ENCODE results near the gene XDH.
A peak's percentile ranks its signal among the peaks of the same experiment; 100 is the strongest.

XDH gene

DNA sequence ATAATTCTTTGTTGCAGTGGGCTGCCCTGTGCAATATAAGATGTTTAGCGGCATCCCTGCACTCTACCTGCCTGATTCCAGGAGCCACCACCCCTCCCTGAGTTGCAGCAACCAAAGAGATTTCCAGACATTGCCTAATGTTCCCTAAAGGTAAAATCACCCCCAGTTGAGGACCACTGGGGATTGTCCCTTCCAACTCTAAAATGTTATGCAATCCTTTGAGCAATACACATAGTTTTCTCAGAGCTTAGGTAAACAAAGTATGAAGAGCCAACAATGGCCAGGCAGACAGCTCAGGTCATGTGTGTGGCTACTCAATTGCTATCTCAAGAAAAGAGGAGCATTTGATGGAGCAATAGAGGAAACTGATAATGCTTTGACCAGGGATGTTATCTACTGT lies 87.0 kb downstream of the XDH start:
- no peak for TF ChIP-seq EZH2 (optimal IDR thresholded peaks at IDR 0.05; ENCODE audit: low read depth, low read length)
- TF ChIP-seq, protein P1, sequence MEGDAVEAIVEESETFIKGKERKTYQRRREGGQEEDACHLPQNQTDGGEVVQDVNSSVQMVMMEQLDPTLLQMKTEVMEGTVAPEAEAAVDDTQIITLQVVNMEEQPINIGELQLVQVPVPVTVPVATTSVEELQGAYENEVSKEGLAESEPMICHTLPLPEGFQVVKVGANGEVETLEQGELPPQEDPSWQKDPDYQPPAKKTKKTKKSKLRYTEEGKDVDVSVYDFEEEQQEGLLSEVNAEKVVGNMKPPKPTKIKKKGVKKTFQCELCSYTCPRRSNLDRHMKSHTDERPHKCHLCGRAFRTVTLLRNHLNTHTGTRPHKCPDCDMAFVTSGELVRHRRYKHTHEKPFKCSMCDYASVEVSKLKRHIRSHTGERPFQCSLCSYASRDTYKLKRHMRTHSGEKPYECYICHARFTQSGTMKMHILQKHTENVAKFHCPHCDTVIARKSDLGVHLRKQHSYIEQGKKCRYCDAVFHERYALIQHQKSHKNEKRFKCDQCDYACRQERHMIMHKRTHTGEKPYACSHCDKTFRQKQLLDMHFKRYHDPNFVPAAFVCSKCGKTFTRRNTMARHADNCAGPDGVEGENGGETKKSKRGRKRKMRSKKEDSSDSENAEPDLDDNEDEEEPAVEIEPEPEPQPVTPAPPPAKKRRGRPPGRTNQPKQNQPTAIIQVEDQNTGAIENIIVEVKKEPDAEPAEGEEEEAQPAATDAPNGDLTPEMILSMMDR (IDR thresholded peaks at IDR 0.05; ENCODE audit: low read length), result no peak
- Histone ChIP-seq H3F3A (ENCODE audit: insufficient read depth, low read length) (no peaks in the 10 kb centered on the region), H3K4me3 (ENCODE audit: low read length) (no peak overlapping the region), H3K36me3 (replicated peaks; ENCODE audit: insufficient read depth, low read length) (no peaks in the 10 kb centered on the region), H3K9ac (ENCODE audit: low read length) (no peak overlapping the region), H3K4me1 (ENCODE audit: low read length) (peaks cover 15% of the 10 kb centered on the region), H3K79me2 (ENCODE audit: low read length) (no peaks in the 10 kb centered on the region), H3K9me3 (replicated peaks; ENCODE audit: insufficient read depth, low read length) (no peaks in the 10 kb centered on the region), H3K9me2 (replicated peaks; ENCODE audit: insufficient read depth, low read length) (no peaks in the 10 kb centered on the region), H2AFZ (ENCODE audit: low read length) (no peak overlapping the region), H3K27ac (ENCODE audit: low read length) (no peak overlapping the region), H3K4me2 (ENCODE audit: low read depth, low read length) (no peak overlapping the region), H3K27me3 (replicated peaks; ENCODE audit: insufficient read depth, low read length) (no peaks in the 10 kb centered on the region), H4K20me1 (ENCODE audit: insufficient read depth, low read length) (no peaks in the 10 kb centered on the region)
- DNase-seq, result no peak

DNA sequence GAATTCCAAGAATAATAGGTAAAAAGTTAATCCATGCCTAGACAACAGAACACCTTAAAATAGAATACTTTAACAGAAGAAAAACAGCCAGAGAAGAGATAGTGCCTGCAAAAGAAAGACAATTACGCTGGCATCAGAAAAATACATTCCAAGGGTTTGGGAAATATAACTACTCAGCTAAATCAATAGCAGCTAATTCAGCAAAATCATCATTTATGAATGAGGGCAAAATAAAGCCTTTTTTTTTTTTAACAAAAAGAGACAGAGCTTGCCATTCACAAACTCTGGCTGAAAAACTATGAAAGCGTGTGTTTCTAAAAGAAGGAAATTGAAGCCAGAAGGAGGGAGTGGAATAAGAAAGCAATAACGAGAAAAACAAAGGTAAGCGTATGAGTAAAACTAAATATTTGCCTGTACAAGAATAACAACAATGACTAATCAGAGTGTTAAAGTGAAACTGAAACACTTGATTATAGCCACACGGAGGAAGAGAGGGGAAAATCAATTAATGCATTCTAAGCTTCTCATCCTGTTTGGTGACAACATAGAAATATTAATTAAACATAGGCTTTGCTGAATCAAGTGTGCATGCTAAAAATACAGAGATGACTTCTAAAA lies 90.4 kb downstream of the XDH start:
- Histone ChIP-seq H3K9me2 (replicated peaks; ENCODE audit: insufficient read depth, low read length) (no peaks in the 10 kb centered on the region), H2AFZ (ENCODE audit: low read length) (peak overlapping the region; percentile 85), H3K36me3 (replicated peaks; ENCODE audit: insufficient read depth, low read length) (no peaks in the 10 kb centered on the region), H4K20me1 (ENCODE audit: insufficient read depth, low read length) (no peaks in the 10 kb centered on the region), H3K4me1 (ENCODE audit: low read length) (peaks cover 21% of the 10 kb centered on the region), H3K9me3 (replicated peaks; ENCODE audit: insufficient read depth, low read length) (no peaks in the 10 kb centered on the region), H3K9ac (ENCODE audit: low read length) (peak overlapping the region; percentile 52), H3K27me3 (replicated peaks; ENCODE audit: insufficient read depth, low read length) (no peaks in the 10 kb centered on the region), H3K4me2 (ENCODE audit: low read depth, low read length) (peak overlapping the region; percentile 74), H3F3A (ENCODE audit: insufficient read depth, low read length) (no peaks in the 10 kb centered on the region; the same call in 1 of the 2 replicates), H3K27ac (ENCODE audit: low read length) (peak overlapping the region; percentile 53; the same call in 1 of the 2 replicates), H3K4me3 (ENCODE audit: low read length) (peak overlapping the region; percentile 60), H3K79me2 (ENCODE audit: low read length) (no peaks in the 10 kb centered on the region)
- TF ChIP-seq, protein P1 (IDR thresholded peaks at IDR 0.05; ENCODE audit: low read length), result no peak
- TF ChIP-seq EZH2phosphoT487 (IDR thresholded peaks at IDR 0.05; ENCODE audit: low read length) (no peak), EZH2 (optimal IDR thresholded peaks at IDR 0.05; ENCODE audit: low read depth, low read length) (no peak)
- DNase-seq, result peak; percentile 62

DNA sequence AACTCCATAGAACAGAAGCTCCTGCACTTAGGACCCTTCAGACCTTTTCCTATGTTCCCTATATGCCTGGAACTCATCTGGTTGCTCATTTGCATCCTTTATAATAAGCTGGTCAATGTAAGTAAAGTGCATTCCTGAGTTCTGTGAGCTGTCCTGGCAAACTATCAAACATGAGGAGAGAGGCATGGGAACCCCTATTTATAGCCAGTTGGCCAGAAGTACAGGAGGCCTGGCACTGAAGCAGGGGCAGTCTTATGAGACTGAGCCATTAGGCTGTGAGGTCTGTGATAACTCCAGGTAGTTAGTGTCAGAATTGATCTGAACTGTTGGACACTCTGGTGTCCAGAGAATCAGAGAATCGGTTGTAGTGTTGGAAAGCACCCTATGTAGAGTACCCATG lies 92.2 kb downstream of the XDH start:
- H3K4me1 ChIP-seq (ENCODE audit: low read length), result peaks cover 34% of the 10 kb centered on the region
- no peak overlapping the region for H3K4me3 ChIP-seq (ENCODE audit: low read length)
- no peaks in the 10 kb centered on the region for H4K20me1 ChIP-seq (ENCODE audit: insufficient read depth, low read length)
- peaks cover 5% of the 10 kb centered on the region; the same call in 1 of the 2 replicates for H3F3A ChIP-seq (ENCODE audit: insufficient read depth, low read length)
- no peaks in the 10 kb centered on the region for H3K9me3 ChIP-seq (replicated peaks; ENCODE audit: insufficient read depth, low read length)
- no peaks in the 10 kb centered on the region for H3K79me2 ChIP-seq (ENCODE audit: low read length)
- TF ChIP-seq EZH2 (optimal IDR thresholded peaks at IDR 0.05; ENCODE audit: low read depth, low read length), result no peak
- TF ChIP-seq EZH2phosphoT487 (IDR thresholded peaks at IDR 0.05; ENCODE audit: low read length), result no peak
- TF ChIP-seq, protein P1 (IDR thresholded peaks at IDR 0.05; ENCODE audit: low read length), result no peak
- H3K9ac ChIP-seq (ENCODE audit: low read length), result no peak overlapping the region
- no peaks in the 10 kb centered on the region for H3K9me2 ChIP-seq (replicated peaks; ENCODE audit: insufficient read depth, low read length)
- no peak overlapping the region for H2AFZ ChIP-seq (ENCODE audit: low read length)
- no peaks in the 10 kb centered on the region for H3K27me3 ChIP-seq (replicated peaks; ENCODE audit: insufficient read depth, low read length)
- H3K4me2 ChIP-seq (ENCODE audit: low read depth, low read length), result no peak overlapping the region
- H3K36me3 ChIP-seq (replicated peaks; ENCODE audit: insufficient read depth, low read length), result no peaks in the 10 kb centered on the region
- DNase-seq, result no peak
- H3K27ac ChIP-seq (ENCODE audit: low read length), result no peak overlapping the region

Data from MM.1S (cell line).